ENCODE measurements around the gene SUFU.

Gene SUFU

DNA sequence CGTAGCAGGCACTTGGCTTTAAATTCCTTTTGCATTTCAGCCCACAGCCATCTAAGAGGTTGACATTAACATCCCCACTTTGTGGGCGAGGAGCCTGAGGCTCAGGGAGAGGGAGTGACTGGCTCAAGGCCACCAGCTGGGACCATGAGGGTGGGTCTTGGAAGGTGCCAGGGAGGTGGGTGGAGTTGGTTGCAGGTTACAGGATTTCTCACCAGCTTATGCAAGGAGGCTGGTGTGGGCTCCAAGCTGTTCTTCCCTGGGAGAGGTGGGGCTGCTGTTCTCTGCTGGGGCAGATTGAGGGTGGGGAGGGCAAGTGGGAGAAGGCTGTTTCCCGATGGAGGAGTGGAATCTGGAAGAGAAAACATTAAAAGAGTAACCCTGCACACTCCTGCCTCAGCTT lies 38.3 kb upstream of the SUFU start:
- Histone ChIP-seq H3K9ac (ENCODE audit: low read length in 5 of 5) (no peak overlapping the region), H3K4me3 (ENCODE audit: low read depth in 1 of 5, low read length in 5 of 5) (no peak overlapping the region), H3K36me3 (ENCODE audit: control insufficient read depth in 5 of 5, insufficient read depth in 5 of 5, low read length in 5 of 5) (no peaks in the 10 kb centered on the region), H3K27ac (ENCODE audit: low read depth, low read length) (no peak overlapping the region), H3K9me3 (ENCODE audit: control insufficient read depth in 5 of 5, low read length in 5 of 5) (no peaks in the 10 kb centered on the region), H3K4me1 (ENCODE audit: control insufficient read depth in 5 of 5, insufficient read depth in 5 of 5, low read length in 5 of 5) (peaks cover 0 to 40% (median 27%) of the 10 kb centered on the region in 5 donors), H3K27me3 (ENCODE audit: control insufficient read depth in 5 of 5, insufficient read depth in 4 of 5, low read length in 5 of 5) (no peaks in the 10 kb centered on the region)

GRCh38 chr10:102467318-102467717 lies 36.5 kb upstream of the SUFU start:
- Histone ChIP-seq H3K27me3 (ENCODE audit: control insufficient read depth in 5 of 5, insufficient read depth in 4 of 5, low read length in 5 of 5) (no peaks in the 10 kb centered on the region), H3K27ac (ENCODE audit: low read depth, low read length) (no peak overlapping the region), H3K36me3 (ENCODE audit: control insufficient read depth in 5 of 5, insufficient read depth in 5 of 5, low read length in 5 of 5) (no peaks in the 10 kb centered on the region), H3K4me3 (ENCODE audit: low read depth in 1 of 5, low read length in 5 of 5) (no peak overlapping the region), H3K9me3 (ENCODE audit: control insufficient read depth in 5 of 5, low read length in 5 of 5) (no peaks in the 10 kb centered on the region), H3K9ac (ENCODE audit: low read length in 5 of 5) (no peak overlapping the region), H3K4me1 (ENCODE audit: control insufficient read depth in 5 of 5, insufficient read depth in 5 of 5, low read length in 5 of 5) (peaks cover 0 to 23% (median 12%) of the 10 kb centered on the region in 5 donors)

- no peak overlapping the region for H3K4me3 ChIP-seq (ENCODE audit: low read depth in 1 of 5, low read length in 5 of 5)
- peaks cover 0 to 16% (median 6%) of the 10 kb centered on the region in 5 donors for H3K4me1 ChIP-seq (ENCODE audit: control insufficient read depth in 5 of 5, insufficient read depth in 5 of 5, low read length in 5 of 5)
- H3K36me3 ChIP-seq (ENCODE audit: control insufficient read depth in 5 of 5, insufficient read depth in 5 of 5, low read length in 5 of 5): no peaks in the 10 kb centered on the region
- no peak overlapping the region for H3K27ac ChIP-seq (ENCODE audit: low read depth, low read length)
- H3K9ac ChIP-seq (ENCODE audit: low read length in 5 of 5): no peak overlapping the region
- no peaks in the 10 kb centered on the region for H3K27me3 ChIP-seq (ENCODE audit: control insufficient read depth in 5 of 5, insufficient read depth in 4 of 5, low read length in 5 of 5)
- H3K9me3 ChIP-seq (ENCODE audit: control insufficient read depth in 5 of 5, low read length in 5 of 5): no peaks in the 10 kb centered on the region
Observed at GRCh38 chr10:102467971-102468438, 35.8 kb upstream of the SUFU start.

- Histone ChIP-seq H3K27me3 (ENCODE audit: control insufficient read depth in 5 of 5, insufficient read depth in 4 of 5, low read length in 5 of 5) (no peaks in the 10 kb centered on the region), H3K9me3 (ENCODE audit: control insufficient read depth in 5 of 5, low read length in 5 of 5) (no peaks in the 10 kb centered on the region), H3K36me3 (ENCODE audit: control insufficient read depth in 5 of 5, insufficient read depth in 5 of 5, low read length in 5 of 5) (peaks cover 0 to 2% (median 0%) of the 10 kb centered on the region in 5 donors), H3K9ac (ENCODE audit: low read length in 5 of 5) (no peak overlapping the region), H3K4me1 (ENCODE audit: control insufficient read depth in 5 of 5, insufficient read depth in 5 of 5, low read length in 5 of 5) (peaks cover 0 to 10% (median 4%) of the 10 kb centered on the region in 5 donors), H3K27ac (ENCODE audit: low read depth, low read length) (no peak overlapping the region), H3K4me3 (ENCODE audit: low read depth in 1 of 5, low read length in 5 of 5) (no peak overlapping the region)
Observed at GRCh38 chr10:102468683-102469082, 35.1 kb upstream of the SUFU start.

GRCh38 chr10:102470579-102471546 lies 32.9 kb upstream of the SUFU start:
- no peaks in the 10 kb centered on the region for H3K27me3 ChIP-seq (ENCODE audit: control insufficient read depth in 5 of 5, insufficient read depth in 4 of 5, low read length in 5 of 5)
- H3K27ac ChIP-seq (ENCODE audit: low read depth, low read length): no peak overlapping the region
- H3K4me3 ChIP-seq (ENCODE audit: low read depth in 1 of 5, low read length in 5 of 5): no peak overlapping the region
- peaks cover 0 to 5% (median 0%) of the 10 kb centered on the region in 5 donors for H3K36me3 ChIP-seq (ENCODE audit: control insufficient read depth in 5 of 5, insufficient read depth in 5 of 5, low read length in 5 of 5)
- H3K9me3 ChIP-seq (ENCODE audit: control insufficient read depth in 5 of 5, low read length in 5 of 5): no peaks in the 10 kb centered on the region
- peaks cover 0 to 10% (median 4%) of the 10 kb centered on the region in 5 donors for H3K4me1 ChIP-seq (ENCODE audit: control insufficient read depth in 5 of 5, insufficient read depth in 5 of 5, low read length in 5 of 5)
- no peak overlapping the region for H3K9ac ChIP-seq (ENCODE audit: low read length in 5 of 5)

- Histone ChIP-seq H3K9me3 (ENCODE audit: control insufficient read depth in 5 of 5, low read length in 5 of 5) (no peaks in the 10 kb centered on the region), H3K27ac (ENCODE audit: low read depth, low read length) (no peak overlapping the region), H3K9ac (ENCODE audit: low read length in 5 of 5) (no peak overlapping the region), H3K27me3 (ENCODE audit: control insufficient read depth in 5 of 5, insufficient read depth in 4 of 5, low read length in 5 of 5) (no peaks in the 10 kb centered on the region), H3K4me3 (ENCODE audit: low read depth in 1 of 5, low read length in 5 of 5) (no peak overlapping the region), H3K36me3 (ENCODE audit: control insufficient read depth in 5 of 5, insufficient read depth in 5 of 5, low read length in 5 of 5) (peaks cover 0 to 5% (median under 1%) of the 10 kb centered on the region in 5 donors), H3K4me1 (ENCODE audit: control insufficient read depth in 5 of 5, insufficient read depth in 5 of 5, low read length in 5 of 5) (peaks cover 0 to 15% (median 6%) of the 10 kb centered on the region in 5 donors)
Observed at GRCh38 chr10:102473445-102474331, 30.1 kb upstream of the SUFU start.

GRCh38 chr10:102475451-102476040 lies 28.2 kb upstream of the SUFU start:
- H3K4me1 ChIP-seq (ENCODE audit: control insufficient read depth in 5 of 5, insufficient read depth in 5 of 5, low read length in 5 of 5): peaks cover 0 to 11% (median 3%) of the 10 kb centered on the region in 5 donors

DNA sequence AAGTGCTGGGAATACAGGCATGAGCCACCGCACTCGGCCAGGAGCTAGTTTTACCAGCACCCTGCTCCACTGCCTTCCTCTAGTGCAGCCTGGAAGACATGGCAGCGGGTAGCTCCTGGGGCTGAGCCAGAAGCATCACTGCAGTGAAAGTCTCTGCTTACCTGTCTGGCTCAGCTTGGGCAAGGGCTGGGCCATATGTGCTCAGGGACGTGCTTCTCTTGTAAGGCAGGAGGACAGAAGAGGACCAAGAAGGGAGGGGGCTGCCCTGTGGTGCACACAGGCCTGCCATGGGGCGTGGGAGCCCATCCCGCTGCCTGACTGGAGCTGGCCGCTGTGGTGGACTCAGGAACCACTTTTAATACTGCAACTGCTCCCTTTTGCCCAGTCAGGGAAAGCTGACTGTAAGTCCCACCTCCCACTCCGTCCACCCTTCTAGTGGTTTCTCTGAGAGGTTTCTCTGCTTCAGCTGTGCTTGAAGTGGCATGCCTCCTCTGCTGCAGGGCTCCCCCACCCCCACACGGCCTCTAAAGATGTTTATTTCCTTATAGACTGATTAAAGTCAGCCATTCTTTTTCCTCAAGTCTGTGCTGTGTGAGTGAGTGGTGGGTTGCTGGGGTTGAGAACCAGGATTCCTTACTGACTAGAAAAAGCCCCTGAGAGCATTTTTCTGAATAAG lies 27.2 kb upstream of the SUFU start:
- Histone ChIP-seq H3K27ac (ENCODE audit: low read depth, low read length) (no peak overlapping the region), H3K9me3 (ENCODE audit: control insufficient read depth in 5 of 5, low read length in 5 of 5) (no peaks in the 10 kb centered on the region), H3K36me3 (ENCODE audit: control insufficient read depth in 5 of 5, insufficient read depth in 5 of 5, low read length in 5 of 5) (peaks cover 0 to 32% (median 29%) of the 10 kb centered on the region in 5 donors), H3K9ac (ENCODE audit: low read length in 5 of 5) (no peak overlapping the region), H3K4me3 (ENCODE audit: low read depth in 1 of 5, low read length in 5 of 5) (no peak overlapping the region), H3K27me3 (ENCODE audit: control insufficient read depth in 5 of 5, insufficient read depth in 4 of 5, low read length in 5 of 5) (no peaks in the 10 kb centered on the region), H3K4me1 (ENCODE audit: control insufficient read depth in 5 of 5, insufficient read depth in 5 of 5, low read length in 5 of 5) (peaks cover 0 to 11% (median 3%) of the 10 kb centered on the region in 5 donors)

More at GRCh38 chr10:102475451-102476040, 28.2 kb upstream of the SUFU start:
- H3K36me3 ChIP-seq (ENCODE audit: control insufficient read depth in 5 of 5, insufficient read depth in 5 of 5, low read length in 5 of 5): peaks cover 0 to 22% (median 19%) of the 10 kb centered on the region in 5 donors
- H3K9ac ChIP-seq (ENCODE audit: low read length in 5 of 5): no peak overlapping the region
- no peaks in the 10 kb centered on the region for H3K9me3 ChIP-seq (ENCODE audit: control insufficient read depth in 5 of 5, low read length in 5 of 5)
- no peaks in the 10 kb centered on the region for H3K27me3 ChIP-seq (ENCODE audit: control insufficient read depth in 5 of 5, insufficient read depth in 4 of 5, low read length in 5 of 5)
- no peak overlapping the region for H3K27ac ChIP-seq (ENCODE audit: low read depth, low read length)
- no peak overlapping the region for H3K4me3 ChIP-seq (ENCODE audit: low read depth in 1 of 5, low read length in 5 of 5)

- no peaks in the 10 kb centered on the region for H3K27me3 ChIP-seq (ENCODE audit: control insufficient read depth in 5 of 5, insufficient read depth in 4 of 5, low read length in 5 of 5)
- no peak overlapping the region for H3K4me3 ChIP-seq (ENCODE audit: low read depth in 1 of 5, low read length in 5 of 5)
- H3K27ac ChIP-seq (ENCODE audit: low read depth, low read length): no peak overlapping the region
- no peaks in the 10 kb centered on the region for H3K9me3 ChIP-seq (ENCODE audit: control insufficient read depth in 5 of 5, low read length in 5 of 5)
- no peak overlapping the region for H3K9ac ChIP-seq (ENCODE audit: low read length in 5 of 5)
- peaks cover 0 to 11% (median 3%) of the 10 kb centered on the region in 5 donors for H3K4me1 ChIP-seq (ENCODE audit: control insufficient read depth in 5 of 5, insufficient read depth in 5 of 5, low read length in 5 of 5)
- H3K36me3 ChIP-seq (ENCODE audit: control insufficient read depth in 5 of 5, insufficient read depth in 5 of 5, low read length in 5 of 5): peaks cover 0 to 60% (median 57%) of the 10 kb centered on the region in 5 donors
Observed at GRCh38 chr10:102479651-102480050, 24.1 kb upstream of the SUFU start.
